ENCODE measurements around the gene ZNF778. TPM values are rescaled to one million over a fixed set of nuclear protein-coding genes. Genes with fewer than 3 reads are reported as not detected.

Gene ZNF778
- total RNA-seq, 1 experiment from 2014 or later, result 16.4 TPM

DNA sequence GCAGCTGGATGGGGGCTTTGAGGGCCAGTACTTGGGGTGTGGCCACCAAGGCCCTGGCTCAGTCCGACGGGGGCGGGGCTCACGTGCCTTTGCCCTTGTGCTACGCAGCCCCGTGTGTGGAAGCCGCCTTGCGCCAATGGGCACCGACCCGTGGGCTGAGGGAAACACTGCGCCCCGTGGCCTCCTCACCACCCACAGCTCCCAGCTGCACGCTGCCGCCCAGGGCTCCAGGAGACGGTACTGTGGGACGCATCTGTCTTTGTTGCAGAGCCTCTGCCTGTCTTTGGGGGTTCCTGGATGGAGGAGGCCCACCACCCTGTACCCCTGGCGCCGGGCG lies 38.4 kb upstream of the ZNF778 start:
- Histone ChIP-seq H3K4ac (ENCODE audit: low read depth, low read length) (no peak overlapping the region), H4K20me1 (ENCODE audit: control insufficient read depth, insufficient read depth, insufficient read length) (no peaks in the 10 kb centered on the region), H3T11ph (ENCODE audit: low read length) (no peak overlapping the region), H2BK120ac (ENCODE audit: low read depth, low read length, poor library complexity, severe bottlenecking) (no peak overlapping the region), H2AFZ (ENCODE audit: low read length) (no peak overlapping the region), H3K4me2 (ENCODE audit: insufficient read depth, insufficient read length, low read length) (no peak overlapping the region), H3K14ac (ENCODE audit: insufficient read depth, low read length) (no peak overlapping the region; the same call in 1 of the 2 replicates), H3K79me2 (ENCODE audit: insufficient read depth, low read length) (no peaks in the 10 kb centered on the region), H3K4me1 (ENCODE audit: insufficient read depth, low read length) (no peaks in the 10 kb centered on the region), H4K8ac (replicated peaks; ENCODE audit: insufficient read length, low read depth, low read length) (no peak overlapping the region), H3K56ac (ENCODE audit: insufficient read length, low read depth, low read length) (no peak overlapping the region), H2AK5ac (ENCODE audit: insufficient read length, low read length) (no peak overlapping the region), H3K18ac (ENCODE audit: insufficient read length, low read depth, low read length) (no peak overlapping the region), H2BK15ac (ENCODE audit: low read depth, low read length) (no peak overlapping the region), H2BK12ac (ENCODE audit: insufficient read length, low read depth, low read length) (no peak overlapping the region), H2BK5ac (ENCODE audit: insufficient read length, low read length) (no peak overlapping the region), H4K5ac (ENCODE audit: insufficient read length, low read depth, low read length) (no peak overlapping the region), H3K27ac (ENCODE audit: insufficient read length, low read depth, low read length) (no peak overlapping the region), H3K9me3 (ENCODE audit: control insufficient read depth, low read depth, low read length) (no peaks in the 10 kb centered on the region), H4K91ac (ENCODE audit: insufficient read length, low read depth, low read length) (no peak overlapping the region), H3K23me2 (ENCODE audit: insufficient read length, low read depth, low read length, poor library complexity, severe bottlenecking) (no peaks in the 10 kb centered on the region), H3K23ac (ENCODE audit: insufficient read length, low read depth, low read length) (no peak overlapping the region), H3K79me1 (ENCODE audit: insufficient read depth, low read depth, low read length, poor library complexity, severe bottlenecking) (no peaks in the 10 kb centered on the region), H3K27me3 (ENCODE audit: insufficient read depth, low read length) (no peaks in the 10 kb centered on the region), H3K9ac (ENCODE audit: extremely low read depth, insufficient read length, low read length) (no peak overlapping the region), H2BK20ac (ENCODE audit: low read depth, low read length, poor library complexity, severe bottlenecking) (no peak overlapping the region)
- Mint-ChIP-seq H3K4me1 (peaks cover 2 to 4% of the 10 kb centered on the region in 2 experiments; a peak in 2 of 4 replicates), H3K36me3 (ENCODE audit: insufficient read depth in 1 of 3, low read depth in 3 of 3) (no peaks in the 10 kb centered on the region), H3K4me3 (no peak overlapping the region), H3K27me3 (ENCODE audit: low read depth) (peaks cover 12% of the 10 kb centered on the region), H3K9me3 (no peaks in the 10 kb centered on the region; a peak in 1 of 5 replicates), H3K27ac (no peak overlapping the region)
- no peak for DNase-seq
- TF ChIP-seq, protein P1, sequence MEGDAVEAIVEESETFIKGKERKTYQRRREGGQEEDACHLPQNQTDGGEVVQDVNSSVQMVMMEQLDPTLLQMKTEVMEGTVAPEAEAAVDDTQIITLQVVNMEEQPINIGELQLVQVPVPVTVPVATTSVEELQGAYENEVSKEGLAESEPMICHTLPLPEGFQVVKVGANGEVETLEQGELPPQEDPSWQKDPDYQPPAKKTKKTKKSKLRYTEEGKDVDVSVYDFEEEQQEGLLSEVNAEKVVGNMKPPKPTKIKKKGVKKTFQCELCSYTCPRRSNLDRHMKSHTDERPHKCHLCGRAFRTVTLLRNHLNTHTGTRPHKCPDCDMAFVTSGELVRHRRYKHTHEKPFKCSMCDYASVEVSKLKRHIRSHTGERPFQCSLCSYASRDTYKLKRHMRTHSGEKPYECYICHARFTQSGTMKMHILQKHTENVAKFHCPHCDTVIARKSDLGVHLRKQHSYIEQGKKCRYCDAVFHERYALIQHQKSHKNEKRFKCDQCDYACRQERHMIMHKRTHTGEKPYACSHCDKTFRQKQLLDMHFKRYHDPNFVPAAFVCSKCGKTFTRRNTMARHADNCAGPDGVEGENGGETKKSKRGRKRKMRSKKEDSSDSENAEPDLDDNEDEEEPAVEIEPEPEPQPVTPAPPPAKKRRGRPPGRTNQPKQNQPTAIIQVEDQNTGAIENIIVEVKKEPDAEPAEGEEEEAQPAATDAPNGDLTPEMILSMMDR (conservative IDR thresholded peaks at IDR 0.05), result no peak
- no CpG with 5 or more reads among the region's 19 CpGs for WGBS (ENCODE audit: extremely low coverage, insufficient read length, low lambda C conversion rate)
